ENCODE data around the gene FBXL20.

DNA sequence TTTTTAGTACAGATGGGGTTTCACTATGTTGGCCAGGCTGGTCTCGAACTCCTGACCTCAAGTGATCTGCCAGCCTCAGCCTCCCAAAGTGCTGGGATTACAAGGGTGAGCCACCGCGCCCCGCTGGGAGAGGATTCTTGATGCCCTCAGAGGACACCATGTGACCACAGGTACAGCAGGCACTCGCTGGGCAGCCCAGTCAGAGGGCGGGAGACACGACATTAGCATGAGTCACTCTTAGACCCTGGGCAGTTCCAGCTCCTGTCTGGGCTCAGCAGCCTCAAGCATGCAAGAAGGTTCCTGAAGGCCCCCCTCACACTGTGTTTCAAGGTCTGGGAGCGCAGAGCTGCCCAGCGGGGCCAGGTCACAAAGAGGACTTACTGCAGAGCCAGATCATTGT is 187.6 kb downstream of the FBXL20 start:
- TF ChIP-seq, protein P1, sequence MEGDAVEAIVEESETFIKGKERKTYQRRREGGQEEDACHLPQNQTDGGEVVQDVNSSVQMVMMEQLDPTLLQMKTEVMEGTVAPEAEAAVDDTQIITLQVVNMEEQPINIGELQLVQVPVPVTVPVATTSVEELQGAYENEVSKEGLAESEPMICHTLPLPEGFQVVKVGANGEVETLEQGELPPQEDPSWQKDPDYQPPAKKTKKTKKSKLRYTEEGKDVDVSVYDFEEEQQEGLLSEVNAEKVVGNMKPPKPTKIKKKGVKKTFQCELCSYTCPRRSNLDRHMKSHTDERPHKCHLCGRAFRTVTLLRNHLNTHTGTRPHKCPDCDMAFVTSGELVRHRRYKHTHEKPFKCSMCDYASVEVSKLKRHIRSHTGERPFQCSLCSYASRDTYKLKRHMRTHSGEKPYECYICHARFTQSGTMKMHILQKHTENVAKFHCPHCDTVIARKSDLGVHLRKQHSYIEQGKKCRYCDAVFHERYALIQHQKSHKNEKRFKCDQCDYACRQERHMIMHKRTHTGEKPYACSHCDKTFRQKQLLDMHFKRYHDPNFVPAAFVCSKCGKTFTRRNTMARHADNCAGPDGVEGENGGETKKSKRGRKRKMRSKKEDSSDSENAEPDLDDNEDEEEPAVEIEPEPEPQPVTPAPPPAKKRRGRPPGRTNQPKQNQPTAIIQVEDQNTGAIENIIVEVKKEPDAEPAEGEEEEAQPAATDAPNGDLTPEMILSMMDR (IDR thresholded peaks at IDR 0.05 in 2 of 3, conservative IDR thresholded peaks at IDR 0.05 in 1 of 3; ENCODE audit: borderline replicate concordance in 1 of 3, insufficient read depth in 1 of 3, low read depth in 2 of 3, low read length in 2 of 3): no peak
- TF ChIP-seq, protein P2, sequence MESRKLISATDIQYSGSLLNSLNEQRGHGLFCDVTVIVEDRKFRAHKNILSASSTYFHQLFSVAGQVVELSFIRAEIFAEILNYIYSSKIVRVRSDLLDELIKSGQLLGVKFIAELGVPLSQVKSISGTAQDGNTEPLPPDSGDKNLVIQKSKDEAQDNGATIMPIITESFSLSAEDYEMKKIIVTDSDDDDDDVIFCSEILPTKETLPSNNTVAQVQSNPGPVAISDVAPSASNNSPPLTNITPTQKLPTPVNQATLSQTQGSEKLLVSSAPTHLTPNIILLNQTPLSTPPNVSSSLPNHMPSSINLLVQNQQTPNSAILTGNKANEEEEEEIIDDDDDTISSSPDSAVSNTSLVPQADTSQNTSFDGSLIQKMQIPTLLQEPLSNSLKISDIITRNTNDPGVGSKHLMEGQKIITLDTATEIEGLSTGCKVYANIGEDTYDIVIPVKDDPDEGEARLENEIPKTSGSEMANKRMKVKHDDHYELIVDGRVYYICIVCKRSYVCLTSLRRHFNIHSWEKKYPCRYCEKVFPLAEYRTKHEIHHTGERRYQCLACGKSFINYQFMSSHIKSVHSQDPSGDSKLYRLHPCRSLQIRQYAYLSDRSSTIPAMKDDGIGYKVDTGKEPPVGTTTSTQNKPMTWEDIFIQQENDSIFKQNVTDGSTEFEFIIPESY (IDR thresholded peaks at IDR 0.05; ENCODE audit: extremely low read depth, insufficient replicate concordance, low read length): no peak
- TF ChIP-seq RAD21 (IDR thresholded peaks at IDR 0.05; ENCODE audit: low read depth): no peak
- no peak; the same call in 1 of the 2 replicates for TF ChIP-seq FOSL1 (IDR thresholded peaks at IDR 0.05; ENCODE audit: low read depth)
- TF ChIP-seq, protein P3, sequence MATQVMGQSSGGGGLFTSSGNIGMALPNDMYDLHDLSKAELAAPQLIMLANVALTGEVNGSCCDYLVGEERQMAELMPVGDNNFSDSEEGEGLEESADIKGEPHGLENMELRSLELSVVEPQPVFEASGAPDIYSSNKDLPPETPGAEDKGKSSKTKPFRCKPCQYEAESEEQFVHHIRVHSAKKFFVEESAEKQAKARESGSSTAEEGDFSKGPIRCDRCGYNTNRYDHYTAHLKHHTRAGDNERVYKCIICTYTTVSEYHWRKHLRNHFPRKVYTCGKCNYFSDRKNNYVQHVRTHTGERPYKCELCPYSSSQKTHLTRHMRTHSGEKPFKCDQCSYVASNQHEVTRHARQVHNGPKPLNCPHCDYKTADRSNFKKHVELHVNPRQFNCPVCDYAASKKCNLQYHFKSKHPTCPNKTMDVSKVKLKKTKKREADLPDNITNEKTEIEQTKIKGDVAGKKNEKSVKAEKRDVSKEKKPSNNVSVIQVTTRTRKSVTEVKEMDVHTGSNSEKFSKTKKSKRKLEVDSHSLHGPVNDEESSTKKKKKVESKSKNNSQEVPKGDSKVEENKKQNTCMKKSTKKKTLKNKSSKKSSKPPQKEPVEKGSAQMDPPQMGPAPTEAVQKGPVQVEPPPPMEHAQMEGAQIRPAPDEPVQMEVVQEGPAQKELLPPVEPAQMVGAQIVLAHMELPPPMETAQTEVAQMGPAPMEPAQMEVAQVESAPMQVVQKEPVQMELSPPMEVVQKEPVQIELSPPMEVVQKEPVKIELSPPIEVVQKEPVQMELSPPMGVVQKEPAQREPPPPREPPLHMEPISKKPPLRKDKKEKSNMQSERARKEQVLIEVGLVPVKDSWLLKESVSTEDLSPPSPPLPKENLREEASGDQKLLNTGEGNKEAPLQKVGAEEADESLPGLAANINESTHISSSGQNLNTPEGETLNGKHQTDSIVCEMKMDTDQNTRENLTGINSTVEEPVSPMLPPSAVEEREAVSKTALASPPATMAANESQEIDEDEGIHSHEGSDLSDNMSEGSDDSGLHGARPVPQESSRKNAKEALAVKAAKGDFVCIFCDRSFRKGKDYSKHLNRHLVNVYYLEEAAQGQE (IDR thresholded peaks at IDR 0.05; ENCODE audit: low read depth): no peak
- no peak for TF ChIP-seq ELF1 (IDR thresholded peaks at IDR 0.05; ENCODE audit: borderline replicate concordance, low read depth)
- TF ChIP-seq ZFX (IDR thresholded peaks at IDR 0.05): no peak
- TF ChIP-seq YY1 (IDR thresholded peaks at IDR 0.05; ENCODE audit: extremely low read depth, insufficient replicate concordance, low read depth, low read length): no peak
- no peak for TF ChIP-seq POLR2A (IDR thresholded peaks at IDR 0.05; ENCODE audit: borderline replicate concordance, extremely low read depth, insufficient read depth, insufficient read length)
- TF ChIP-seq POLR2AphosphoS5 (IDR thresholded peaks at IDR 0.05; ENCODE audit: low read depth, low read length): no peak
- TF ChIP-seq, protein P4, sequence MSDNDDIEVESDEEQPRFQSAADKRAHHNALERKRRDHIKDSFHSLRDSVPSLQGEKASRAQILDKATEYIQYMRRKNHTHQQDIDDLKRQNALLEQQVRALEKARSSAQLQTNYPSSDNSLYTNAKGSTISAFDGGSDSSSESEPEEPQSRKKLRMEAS (IDR thresholded peaks at IDR 0.05): peak; percentile 71; the same call in 1 of the 2 replicates
- TF ChIP-seq, protein P5, sequence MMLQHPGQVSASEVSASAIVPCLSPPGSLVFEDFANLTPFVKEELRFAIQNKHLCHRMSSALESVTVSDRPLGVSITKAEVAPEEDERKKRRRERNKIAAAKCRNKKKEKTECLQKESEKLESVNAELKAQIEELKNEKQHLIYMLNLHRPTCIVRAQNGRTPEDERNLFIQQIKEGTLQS (IDR thresholded peaks at IDR 0.05): no peak

All from HCT116 (cell line).